Fibroblast of skin of back (primary cell): ENCODE measurements around the gene OXSM. TPM values are rescaled to one million over a fixed set of nuclear protein-coding genes. Genes with fewer than 3 reads are reported as not detected.
A peak's percentile ranks its signal among the peaks of the same experiment; 100 is the strongest.

Source experiments
- DNase-seq: peaks from one replicate; pipeline ENCODE4 v3.0.0-alpha.2; 2013
- polyA plus RNA-seq, 2 experiments: library from polyadenylated mRNA; unstranded; fragments of 120-200 nt; gene quantifications; one replicate each; pipeline ENCODE4 v1.2.1, GENCODE V29; 2013; ENCODE audit not compliant: insufficient read length in 2 of 2

OXSM gene
- 8.8 TPM for polyA plus RNA-seq (2013, experiment 1 of 2; ENCODE audit: insufficient read length)
- 8.6 TPM for polyA plus RNA-seq (2013, experiment 2 of 2; ENCODE audit: insufficient read length)

- peak; percentile 92 for DNase-seq
Observed at GRCh38 chr3:25789596-25790556, at the start of gene OXSM. Gene OXSM, plus strand, starts transcription at chr3:25790090. Its CDS starts 931 bp downstream, at chr3:25791021.

GRCh38 chr3:25744470-25744869 lies 45.4 kb upstream of the OXSM start:
- no peak for DNase-seq

- no peak for DNase-seq
Observed at GRCh38 chr3:25747033-25747432, 42.9 kb upstream of the OXSM start.

- no peak for DNase-seq
Observed at GRCh38 chr3:25748189-25748588, 41.7 kb upstream of the OXSM start.

GRCh38 chr3:25749031-25749581 lies 40.8 kb upstream of the OXSM start:
- DNase-seq: no peak

GRCh38 chr3:25751048-25751447 lies 38.8 kb upstream of the OXSM start:
- DNase-seq: no peak

- DNase-seq: no peak
Observed at GRCh38 chr3:25751725-25752124, 38.2 kb upstream of the OXSM start.

- no peak for DNase-seq
Observed at GRCh38 chr3:25768851-25769250, 21.0 kb upstream of the OXSM start.

GRCh38 chr3:25775936-25776335 lies 14.0 kb upstream of the OXSM start:
- DNase-seq: no peak

GRCh38 chr3:25780618-25781017 lies 9.3 kb upstream of the OXSM start:
- DNase-seq: no peak

GRCh38 chr3:25781145-25781757 lies 8.6 kb upstream of the OXSM start:
- no peak for DNase-seq

GRCh38 chr3:25781758-25782594 lies 7.9 kb upstream of the OXSM start:
- no peak for DNase-seq

- no peak for DNase-seq
Observed at GRCh38 chr3:25782636-25782937, 7.3 kb upstream of the OXSM start.

GRCh38 chr3:25782938-25783660 lies 6.8 kb upstream of the OXSM start, which contains the start of gene NGLY1:
Gene NGLY1, minus strand, starts transcription at chr3:25783443. Its CDS starts 53 bp downstream, at chr3:25783390.
- peak; percentile 81 for DNase-seq

GRCh38 chr3:25783661-25784512 lies 6.0 kb upstream of the OXSM start:
- DNase-seq: peak; percentile 32

GRCh38 chr3:25784971-25785370 lies 4.9 kb upstream of the OXSM start:
- no peak for DNase-seq

- DNase-seq: no peak
Observed at GRCh38 chr3:25785826-25786225, 4.1 kb upstream of the OXSM start.

- no peak for DNase-seq
Observed at GRCh38 chr3:25787689-25788088, 2.2 kb upstream of the OXSM start.

GRCh38 chr3:25789209-25789595 lies 688 bp upstream of the OXSM start:
- no peak for DNase-seq

- no peak for DNase-seq
Observed at GRCh38 chr3:25801786-25802185, 11.9 kb downstream of the OXSM start.

GRCh38 chr3:25803833-25804232 lies 13.9 kb downstream of the OXSM start:
- DNase-seq: no peak
